HG03432 (cell line): ENCODE measurements around the gene TMEM178B.

Source experiments
- ATAC-seq: cut with Tn5 transposase; IDR thresholded peaks from one replicate; pipeline ENCODE4 v1.9.1; 2021; ENCODE audit warnings: mild to moderate bottlenecking, moderate library complexity; ENCODE audit not compliant: unreplicated experiment

Gene TMEM178B

GRCh38 chr7:141217938-141218337 is 144.1 kb downstream of the TMEM178B start:
- no peak for ATAC-seq

- no peak for ATAC-seq
These were observed 145.1 kb downstream of the TMEM178B start for GRCh38 chr7:141218941-141219340.

- ATAC-seq, result no peak
These were observed 146.5 kb downstream of the TMEM178B start for GRCh38 chr7:141220263-141220880.

GRCh38 chr7:141221007-141221612 is 147.2 kb downstream of the TMEM178B start:
- ATAC-seq, result no peak

- no peak for ATAC-seq
These were observed 152.2 kb downstream of the TMEM178B start for GRCh38 chr7:141225916-141226618.

GRCh38 chr7:141227454-141227853 is 153.6 kb downstream of the TMEM178B start:
- ATAC-seq, result no peak

- no peak for ATAC-seq
These were observed 154.6 kb downstream of the TMEM178B start for GRCh38 chr7:141228482-141228881.

GRCh38 chr7:141231018-141231792 is 157.3 kb downstream of the TMEM178B start:
- no peak for ATAC-seq

GRCh38 chr7:141232286-141233051 is 158.6 kb downstream of the TMEM178B start:
- ATAC-seq, result no peak

GRCh38 chr7:141234335-141235105 is 160.7 kb downstream of the TMEM178B start:
- no peak for ATAC-seq

- no peak for ATAC-seq
These were observed 161.8 kb downstream of the TMEM178B start for GRCh38 chr7:141235656-141236055.

- ATAC-seq, result no peak
These were observed 164.9 kb downstream of the TMEM178B start for GRCh38 chr7:141238596-141239243.

- no peak for ATAC-seq
These were observed 165.8 kb downstream of the TMEM178B start for GRCh38 chr7:141239661-141240060.

GRCh38 chr7:141242568-141242967 is 168.7 kb downstream of the TMEM178B start:
- no peak for ATAC-seq

- no peak for ATAC-seq
These were observed 169.5 kb downstream of the TMEM178B start for GRCh38 chr7:141243368-141243767.

- no peak for ATAC-seq
These were observed 170.6 kb downstream of the TMEM178B start for GRCh38 chr7:141244435-141244834.

GRCh38 chr7:141246426-141246825 is 172.6 kb downstream of the TMEM178B start:
- no peak for ATAC-seq

- ATAC-seq, result no peak
These were observed 177.3 kb downstream of the TMEM178B start for GRCh38 chr7:141251180-141251579.

GRCh38 chr7:141251957-141252356 is 178.1 kb downstream of the TMEM178B start:
- ATAC-seq, result no peak
